C4-2B (cell line): ENCODE results near the gene ZFP36L1.

Experiments used
- CTCF ChIP-seq: fragments of 450-650 bp; conservative IDR thresholded peaks from 2 replicates; pipeline ENCODE4 v1.5.1; 2017; ENCODE audit warnings: mild to moderate bottlenecking
- ZFX ChIP-seq: fragments of 450-650 bp; IDR thresholded peaks from 2 replicates; pipeline ENCODE4 v1.6.1; 2017

- no peak for TF ChIP-seq CTCF
- no peak for TF ChIP-seq ZFX
These were observed 4.4 kb downstream of the ZFP36L1 start for GRCh38 chr14:68788275-68788995.
